Common myeloid progenitor, CD34-positive (primary cell): ENCODE measurements around the gene HERC2.

Experiments
- CTCF ChIA-PET: fragments of 350-600 bp; sonication (Branson Sonifier 250); formaldehyde crosslinking; loops from one replicate; lab custom pipeline; 2021; ENCODE audit warnings: antibody characterized with exemption; lab: Charles Lee
- POLR2A ChIA-PET: fragments of 350-600 bp; sonication (Branson Sonifier 250); formaldehyde crosslinking; loops from one replicate; lab custom pipeline; 2021; ENCODE audit warnings: antibody characterized with exemption; lab: Charles Lee
- DNase-seq, 3 donors: peaks; one replicate each; pipeline versions ENCODE4 v3.0.0 to v3.0.0-alpha.2; 2013
- H3K27ac ChIP-seq, 2 experiments: 1 replicate in 1 of 2; 2 replicates in 1 of 2; pipeline ENCODE4 v1.7.0; 2013; ENCODE audit warnings: inconsistent platforms in 2 of 2, low read length in 2 of 2, mild to moderate bottlenecking in 2 of 2, low read depth in 1 of 2, moderate library complexity in 1 of 2; ENCODE audit not compliant: severe bottlenecking in 2 of 2, insufficient read depth in 1 of 2, poor library complexity in 1 of 2
- H3K27me3 ChIP-seq, 5 experiments: replicated peaks in 2 of 5; 1 replicate in 3 of 5; 2 replicates in 2 of 5; pipeline versions ENCODE4 v1.6.1 to v1.7.0; 2013; ENCODE audit warnings: low read length in 4 of 5, mild to moderate bottlenecking in 2 of 5, moderate library complexity in 2 of 5, inconsistent platforms in 1 of 5; ENCODE audit not compliant: insufficient read depth in 5 of 5, control insufficient read depth in 4 of 5
- H3K36me3 ChIP-seq, 4 experiments: 1 replicate in 2 of 4; 2 replicates in 2 of 4; pipeline versions ENCODE4 v1.6.1 to v1.7.0; 2013; ENCODE audit warnings: low read length in 3 of 4, control low read depth in 1 of 4, mild to moderate bottlenecking in 1 of 4; ENCODE audit not compliant: control insufficient read depth in 4 of 4, insufficient read depth in 4 of 4
- H3K4me1 ChIP-seq, 4 experiments: 1 replicate in 3 of 4; 2 replicates in 1 of 4; pipeline versions ENCODE4 v1.6.1 to v1.7.1; 2013; ENCODE audit warnings: low read length in 3 of 4, mild to moderate bottlenecking in 3 of 4, control low read depth in 1 of 4, inconsistent platforms in 1 of 4, moderate library complexity in 1 of 4; ENCODE audit not compliant: control insufficient read depth in 4 of 4, insufficient read depth in 4 of 4; ENCODE audit errors: control extremely low read depth in 1 of 4
- H3K4me3 ChIP-seq, 7 experiments: 1 replicate in 4 of 7; 2 replicates in 3 of 7; pipeline versions ENCODE4 v1.5.1 to v1.7.0; 2013; ENCODE audit warnings: mild to moderate bottlenecking in 7 of 7, low read length in 6 of 7, moderate library complexity in 6 of 7, inconsistent platforms in 2 of 7, low read depth in 2 of 7, control low read depth in 1 of 7; ENCODE audit not compliant: insufficient read depth in 4 of 7, control insufficient read depth in 1 of 7; ENCODE audit errors: extremely low read depth in 1 of 7
- H3K9me3 ChIP-seq, 5 experiments: 1 replicate in 4 of 5; 2 replicates in 1 of 5; pipeline versions ENCODE4 v1.6.1 to v1.7.1; 2013; ENCODE audit warnings: low read length in 4 of 5, mild to moderate bottlenecking in 2 of 5, inconsistent platforms in 1 of 5, low read depth in 1 of 5, moderate library complexity in 1 of 5; ENCODE audit not compliant: control insufficient read depth in 4 of 5, insufficient read depth in 2 of 5; ENCODE audit errors: control extremely low read depth in 1 of 5
- WGBS: methylation state at CpG from one replicate; pipeline ENCODE4 v1.1.5; 2013; ENCODE audit not compliant: insufficient coverage; 5-methylcytosine and 5-hydroxymethylcytosine counted together

HERC2 gene

DNA sequence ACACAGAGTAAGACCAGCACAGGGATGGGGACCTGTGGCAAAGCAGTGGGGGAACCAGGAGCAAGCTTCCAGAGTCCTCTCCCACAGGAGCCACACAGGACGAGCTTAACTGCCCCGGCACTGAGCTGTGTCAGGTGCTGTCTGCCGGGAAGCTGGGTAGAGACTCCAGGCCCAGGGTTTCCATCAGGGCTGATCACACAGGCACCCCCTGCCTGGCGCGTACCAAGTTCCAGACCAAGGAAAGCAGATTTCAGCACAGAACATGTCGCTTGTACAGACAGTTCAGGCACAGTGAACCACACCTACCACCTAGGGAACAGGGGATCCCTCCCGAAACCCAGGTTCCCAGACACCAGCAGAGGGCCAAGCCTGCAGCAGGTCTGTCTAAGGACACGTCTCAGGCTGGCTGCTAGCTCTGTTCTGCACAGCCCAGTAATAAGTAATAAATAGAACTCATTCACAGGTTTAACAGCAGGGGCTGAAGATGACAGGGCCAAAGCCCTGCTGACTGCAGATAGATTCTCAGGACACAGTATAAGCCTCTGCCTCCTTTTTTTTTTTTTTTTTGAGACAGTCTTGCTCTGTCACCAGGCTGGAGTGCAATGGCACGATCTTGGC, 192.6 kb downstream of the HERC2 start:
- Histone ChIP-seq H3K27me3 (no peaks in the 10 kb centered on the region), H3K27ac (no peak overlapping the region), H3K9me3 (no peaks in the 10 kb centered on the region), H3K4me3 (no peak overlapping the region), H3K36me3 (peaks cover 8 to 70% (median 44%) of the 10 kb centered on the region in 4 experiments), H3K4me1 (no peaks in the 10 kb centered on the region)
- DNase-seq, result no peak
- CTCF ChIA-PET, result interaction anchor here (4.5 kb wide), 1 partner anchor 13 kb away, joined by 16 read pairs; no protein-coding TSS in a partner anchor
- POLR2A ChIA-PET, result no interaction called here
- WGBS, result over 99% methylated on average over 8 of the region's 9 CpGs

DNA sequence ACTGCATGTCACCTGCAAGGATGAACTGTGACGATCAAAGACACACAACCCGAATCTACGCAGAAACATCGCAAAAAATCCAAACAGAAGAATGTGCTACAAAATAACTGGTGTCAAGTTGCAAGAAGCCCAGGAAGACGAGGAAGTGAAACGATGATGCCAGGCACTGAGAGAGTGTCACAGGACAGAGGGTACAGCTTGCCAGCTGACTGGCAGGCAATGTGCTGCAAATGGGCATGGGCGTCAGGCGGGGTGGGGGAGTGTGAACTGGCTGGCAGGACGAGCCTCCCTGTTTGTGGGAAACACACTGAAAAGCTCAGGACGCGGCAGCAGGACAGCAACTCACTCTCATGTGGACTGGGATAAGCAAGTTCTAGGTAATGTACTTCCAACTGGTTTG, 193.9 kb downstream of the HERC2 start:
- Histone ChIP-seq H3K4me3 (no peak overlapping the region), H3K4me1 (no peaks in the 10 kb centered on the region), H3K27ac (no peak overlapping the region), H3K27me3 (no peaks in the 10 kb centered on the region), H3K9me3 (no peaks in the 10 kb centered on the region), H3K36me3 (peaks cover 2 to 81% (median 52%) of the 10 kb centered on the region in 4 experiments)
- CTCF ChIA-PET, result interaction anchor here (0.5 to 4.5 kb wide), 2 partner anchors 14 to 62 kb away, joined by 3 to 16 read pairs; no protein-coding TSS in a partner anchor
- POLR2A ChIA-PET, result no interaction called here
- DNase-seq, result no peak
- WGBS, result 93% methylated on average over 11 of the region's 11 CpGs

DNA sequence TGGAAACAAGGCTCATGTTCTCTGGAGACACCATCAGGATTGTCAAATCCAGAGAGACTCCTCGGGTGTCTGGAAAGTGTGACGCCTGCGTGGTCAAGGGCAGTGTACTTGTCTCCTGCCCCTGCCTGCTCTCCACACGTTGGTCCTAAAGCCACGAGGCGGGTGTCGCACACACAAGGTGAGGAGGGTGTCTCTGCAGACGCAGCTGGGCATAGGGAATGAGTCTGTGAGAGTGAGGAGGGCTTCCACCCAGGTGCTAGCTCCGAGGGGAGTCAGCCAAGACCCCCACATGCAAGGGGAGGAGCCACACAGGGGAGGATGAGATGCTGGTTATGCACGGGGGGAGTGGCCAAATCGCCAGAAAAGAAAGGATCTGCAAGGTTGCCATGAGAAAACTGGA, 194.9 kb downstream of the HERC2 start:
- no peaks in the 10 kb centered on the region for H3K27me3 ChIP-seq
- ChIA-PET POLR2A (no interaction called here), CTCF (interaction anchor here (1.3 to 4.5 kb wide), 3 partner anchors 15 to 109 kb away, joined by 3 to 16 read pairs (median 4); no protein-coding TSS in a partner anchor)
- no peaks in the 10 kb centered on the region for H3K9me3 ChIP-seq
- no peaks in the 10 kb centered on the region for H3K4me1 ChIP-seq
- WGBS, result 89% methylated on average over 9 of the region's 11 CpGs
- H3K27ac ChIP-seq, result no peak overlapping the region
- H3K36me3 ChIP-seq, result peaks cover 2 to 81% (median 51%) of the 10 kb centered on the region in 4 experiments
- DNase-seq, result no peak
- H3K4me3 ChIP-seq, result no peak overlapping the region

DNA sequence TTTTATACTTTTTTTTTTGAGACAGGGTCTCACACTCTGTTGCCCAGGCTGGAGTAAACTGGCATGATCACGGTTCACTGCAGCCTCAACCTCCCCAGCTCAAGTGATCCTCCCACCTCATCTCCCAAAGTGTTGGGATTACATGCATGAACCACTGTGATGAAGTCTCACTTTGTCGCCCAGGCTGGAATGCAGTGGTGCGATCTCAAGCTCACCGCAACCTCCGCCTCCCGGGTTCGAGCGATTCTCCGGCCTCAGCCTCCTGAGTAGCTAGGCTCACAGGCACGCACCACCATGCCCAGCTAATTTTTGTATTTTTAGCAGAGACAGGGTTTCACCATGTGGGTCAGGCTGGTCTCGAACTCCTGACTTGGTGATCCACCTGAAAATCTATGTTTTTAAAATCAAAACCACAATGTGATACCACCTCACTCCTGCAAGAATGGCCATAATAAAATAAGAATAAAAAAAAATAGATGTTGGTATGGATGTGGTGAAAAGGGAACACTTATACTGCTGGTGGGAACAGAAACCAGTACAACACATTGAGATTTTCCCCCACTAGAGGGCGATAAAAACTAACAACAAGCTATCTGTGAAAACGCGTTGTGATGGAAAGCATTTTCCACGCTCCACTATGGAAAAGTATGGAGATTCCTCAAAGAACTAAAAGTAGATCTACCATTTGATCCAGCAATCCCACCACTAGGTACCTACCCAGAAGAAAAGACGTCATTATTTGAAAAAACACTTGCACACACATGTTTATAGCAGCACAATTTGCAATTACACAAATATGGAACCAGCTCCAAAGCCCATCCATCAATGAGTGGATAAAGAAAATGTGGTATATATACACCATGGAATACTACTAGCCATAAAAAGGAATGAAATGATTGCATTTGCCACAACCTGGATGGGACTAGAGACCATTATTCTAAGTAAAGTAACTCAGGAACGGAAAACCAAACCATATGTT, 196.0 kb downstream of the HERC2 start:
- H3K36me3 ChIP-seq, result peaks cover 2 to 79% (median 47%) of the 10 kb centered on the region in 4 experiments
- ChIA-PET CTCF (interaction anchor here (0.8 to 4.5 kb wide), 6 partner anchors 16 to 108 kb away, joined by 3 to 16 read pairs (median 4); no protein-coding TSS in a partner anchor), POLR2A (no interaction called here)
- no peaks in the 10 kb centered on the region for H3K27me3 ChIP-seq
- H3K27ac ChIP-seq, result no peak overlapping the region
- H3K4me3 ChIP-seq, result no peak overlapping the region
- 78% methylated on average over 13 of the region's 17 CpGs for WGBS
- H3K4me1 ChIP-seq, result no peaks in the 10 kb centered on the region
- no peaks in the 10 kb centered on the region for H3K9me3 ChIP-seq
- peak; percentile 44 to 69 (median 62) for DNase-seq

DNA sequence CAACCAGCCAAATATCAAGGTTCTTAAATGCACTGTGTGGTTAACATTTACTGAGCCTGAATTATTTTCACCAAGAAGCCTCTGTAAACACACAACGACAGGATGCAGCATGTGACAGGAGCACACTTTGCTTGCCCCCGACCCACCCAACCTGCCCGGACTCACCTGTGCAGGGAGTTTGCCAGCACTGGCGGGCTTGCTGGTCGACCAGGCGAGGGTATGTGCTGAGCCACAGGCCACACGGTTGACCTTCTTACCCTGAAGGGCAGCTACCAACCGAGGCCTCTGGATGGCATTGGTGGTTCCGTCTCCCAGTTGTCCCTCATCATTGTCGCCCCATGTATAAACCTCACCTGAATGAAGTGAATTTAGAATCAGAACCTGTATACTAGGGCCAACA, 197.1 kb downstream of the HERC2 start:
- H3K27ac ChIP-seq, result no peak overlapping the region
- no peaks in the 10 kb centered on the region for H3K4me1 ChIP-seq
- 98% methylated on average over 7 of the region's 10 CpGs for WGBS
- DNase-seq, result no peak
- CTCF ChIA-PET, result interaction anchor here (0.9 to 4.5 kb wide), 3 partner anchors 17 to 103 kb away, joined by 3 to 16 read pairs (median 4); no protein-coding TSS in a partner anchor
- H3K36me3 ChIP-seq, result peaks cover 0 to 79% (median 52%) of the 10 kb centered on the region in 4 experiments
- H3K27me3 ChIP-seq, result no peaks in the 10 kb centered on the region
- H3K4me3 ChIP-seq, result no peak overlapping the region
- POLR2A ChIA-PET, result no interaction called here
- no peaks in the 10 kb centered on the region for H3K9me3 ChIP-seq

DNA sequence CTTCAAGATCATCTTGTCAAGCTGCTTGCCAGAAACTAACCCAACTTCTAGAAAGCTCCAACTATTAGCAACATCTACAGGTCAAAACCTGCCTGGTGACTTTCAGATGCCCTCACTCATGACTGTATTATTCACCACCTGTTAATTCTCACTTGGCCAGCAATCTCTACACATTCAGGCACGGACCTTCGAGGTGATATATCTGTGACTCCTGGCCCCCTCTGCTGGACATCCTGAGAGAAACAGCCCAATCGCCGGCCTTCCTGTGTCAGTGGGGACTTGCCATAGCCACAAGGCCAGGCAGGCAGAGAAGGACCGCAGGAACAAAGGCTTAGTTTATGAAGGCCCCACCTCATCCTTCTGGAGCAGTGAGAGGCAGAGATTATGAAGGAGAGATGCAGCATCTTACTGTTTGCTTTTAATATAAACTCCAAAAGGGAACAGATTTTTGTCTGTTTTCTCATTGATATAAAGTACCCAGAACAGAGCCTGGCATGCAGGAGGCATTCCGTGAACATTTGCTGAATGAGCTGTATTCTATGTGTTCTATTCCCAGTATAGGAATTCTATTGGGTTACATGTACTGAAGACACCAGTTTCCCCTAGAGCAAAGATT, 198.5 kb downstream of the HERC2 start:
- H3K36me3 ChIP-seq, result peaks cover 0 to 75% (median 53%) of the 10 kb centered on the region in 4 experiments
- H3K27ac ChIP-seq, result no peak overlapping the region

More for the DNA sequence above, 198.5 kb downstream of the HERC2 start:
- ChIA-PET POLR2A (no interaction called here), CTCF (interaction anchor here (0.7 to 1.5 kb wide), 5 partner anchors 14 to 108 kb away, joined by 3 to 4 read pairs (median 3); no protein-coding TSS in a partner anchor)
- H3K9me3 ChIP-seq, result no peaks in the 10 kb centered on the region
- no peaks in the 10 kb centered on the region for H3K4me1 ChIP-seq
- H3K27me3 ChIP-seq, result no peaks in the 10 kb centered on the region
- H3K4me3 ChIP-seq, result no peak overlapping the region
- 43% methylated on average over 3 of the region's 6 CpGs for WGBS
- DNase-seq, result peak; percentile 49 to 70 (median 67)
